HG02938 (cell line): ENCODE results near the gene CYB5R2.

Experiments used
- ATAC-seq: cut with Tn5 transposase; IDR thresholded peaks from one replicate; pipeline ENCODE4 v1.9.1; 2021; ENCODE audit warnings: mild to moderate bottlenecking, moderate library complexity; ENCODE audit not compliant: unreplicated experiment

The CYB5R2 gene

GRCh38 chr11:7638710-7639642 is 34.3 kb downstream of the CYB5R2 start:
- ATAC-seq: peak; percentile 83

- ATAC-seq: no peak
Observed at GRCh38 chr11:7637447-7638157, 35.7 kb downstream of the CYB5R2 start.

- no peak for ATAC-seq
Observed at GRCh38 chr11:7636350-7636749, 37.0 kb downstream of the CYB5R2 start.

- ATAC-seq: no peak
Observed at GRCh38 chr11:7635708-7636107, 37.6 kb downstream of the CYB5R2 start.

GRCh38 chr11:7635137-7635536 is 38.2 kb downstream of the CYB5R2 start:
- no peak for ATAC-seq

- ATAC-seq: no peak
Observed at GRCh38 chr11:7632211-7632610, 41.1 kb downstream of the CYB5R2 start.

- no peak for ATAC-seq
Observed at GRCh38 chr11:7630002-7630401, 43.3 kb downstream of the CYB5R2 start.

GRCh38 chr11:7628660-7629059 is 44.6 kb downstream of the CYB5R2 start:
- no peak for ATAC-seq

GRCh38 chr11:7622721-7623120 is 50.6 kb downstream of the CYB5R2 start:
- no peak for ATAC-seq

GRCh38 chr11:7621554-7621953 is 51.7 kb downstream of the CYB5R2 start:
- ATAC-seq: no peak

GRCh38 chr11:7621090-7621489 is 52.2 kb downstream of the CYB5R2 start:
- no peak for ATAC-seq

- ATAC-seq: no peak
Observed at GRCh38 chr11:7619322-7619721, 54.0 kb downstream of the CYB5R2 start.

- ATAC-seq: no peak
Observed at GRCh38 chr11:7617032-7617431, 56.3 kb downstream of the CYB5R2 start.
